ENCODE results near the gene METTL6. TPM values are rescaled to one million over a fixed set of nuclear protein-coding genes. Genes with fewer than 3 reads are reported as not detected.

The METTL6 gene
- total RNA-seq, 1 experiment from 2014 or later = 25.6 TPM

- TF ChIP-seq CTCF (conservative IDR thresholded peaks at IDR 0.05) = no peak
- Histone ChIP-seq H2BK12ac (ENCODE audit: insufficient read length, low read depth, low read length) (no peak overlapping the region), H4K91ac (ENCODE audit: insufficient read length, low read depth, low read length) (no peak overlapping the region), H2AK5ac (ENCODE audit: insufficient read length, low read length) (no peak overlapping the region), H4K8ac (replicated peaks; ENCODE audit: insufficient read length, low read depth, low read length) (no peak overlapping the region), H2BK20ac (ENCODE audit: low read depth, low read length, poor library complexity, severe bottlenecking) (no peak overlapping the region), H3K27ac (ENCODE audit: insufficient read length, low read depth, low read length) (no peak overlapping the region), H3K4ac (ENCODE audit: low read depth, low read length) (no peak overlapping the region), H3K27me3 (ENCODE audit: insufficient read depth, low read length) (no peaks in the 10 kb centered on the region), H3K23ac (ENCODE audit: insufficient read length, low read depth, low read length) (no peak overlapping the region), H3K14ac (ENCODE audit: insufficient read depth, low read length) (no peak overlapping the region), H3K4me2 (ENCODE audit: insufficient read depth, insufficient read length, low read length) (no peak overlapping the region), H3T11ph (ENCODE audit: low read length) (no peak overlapping the region), H2AFZ (ENCODE audit: low read length) (no peak overlapping the region), H2BK120ac (ENCODE audit: low read depth, low read length, poor library complexity, severe bottlenecking) (no peak overlapping the region), H3K4me1 (ENCODE audit: insufficient read depth, low read length) (no peaks in the 10 kb centered on the region), H3K79me1 (ENCODE audit: insufficient read depth, low read depth, low read length, poor library complexity, severe bottlenecking) (no peaks in the 10 kb centered on the region), H3K9me3 (ENCODE audit: control insufficient read depth, low read depth, low read length) (no peaks in the 10 kb centered on the region), H4K5ac (ENCODE audit: insufficient read length, low read depth, low read length) (no peak overlapping the region), H2BK15ac (ENCODE audit: low read depth, low read length) (no peak overlapping the region), H3K18ac (ENCODE audit: insufficient read length, low read depth, low read length) (no peak overlapping the region), H4K20me1 (ENCODE audit: control insufficient read depth, insufficient read depth, insufficient read length) (no peaks in the 10 kb centered on the region), H2BK5ac (ENCODE audit: insufficient read length, low read length) (no peak overlapping the region), H3K23me2 (ENCODE audit: insufficient read length, low read depth, low read length, poor library complexity, severe bottlenecking) (no peaks in the 10 kb centered on the region), H3K9ac (ENCODE audit: extremely low read depth, insufficient read length, low read length) (no peak overlapping the region), H3K79me2 (ENCODE audit: insufficient read depth, low read length) (no peaks in the 10 kb centered on the region), H3K56ac (ENCODE audit: insufficient read length, low read depth, low read length) (no peak overlapping the region)
- Mint-ChIP-seq H3K27me3 (ENCODE audit: low read depth) (no peaks in the 10 kb centered on the region), H3K4me1 (peaks cover 0 to 3% of the 10 kb centered on the region in 2 experiments; a peak in 1 of 4 replicates), H3K27ac (no peak overlapping the region), H3K9me3 (no peaks in the 10 kb centered on the region), H3K4me3 (no peak overlapping the region), H3K36me3 (ENCODE audit: insufficient read depth in 1 of 3, low read depth in 3 of 3) (peaks cover 19 to 75% (median 62%) of the 10 kb centered on the region in 3 experiments; a peak in 6 of 7 replicates)
- no peak for DNase-seq
Observed at GRCh38 chr3:15439476-15439875, 12.1 kb upstream of the METTL6 start.
